Suprapubic skin (tissue), 3 donors: ENCODE measurements around the gene MAPK12.

Experiments used
- POLR2AphosphoS5 ChIP-seq, 3 donors: sonication (generic); formaldehyde crosslinking; IDR thresholded peaks; one replicate each; pipeline ENCODE4 v1.6.1; 2017; ENCODE audit warnings: antibody characterized with exemption in 3 of 3
- TF ChIP-seq, protein P1 (sequence below), 2 donors: fragments of 200-600 bp in 1 of 2; fragments of 450-650 bp in 1 of 2; sonication (generic) in 1 of 2; IDR thresholded peaks; one replicate each; pipeline ENCODE4 v1.5.1; 2016 to 2019; ENCODE audit warnings: antibody characterized with exemption in 2 of 2, mild to moderate bottlenecking in 1 of 2, moderate library complexity in 1 of 2

DNA sequence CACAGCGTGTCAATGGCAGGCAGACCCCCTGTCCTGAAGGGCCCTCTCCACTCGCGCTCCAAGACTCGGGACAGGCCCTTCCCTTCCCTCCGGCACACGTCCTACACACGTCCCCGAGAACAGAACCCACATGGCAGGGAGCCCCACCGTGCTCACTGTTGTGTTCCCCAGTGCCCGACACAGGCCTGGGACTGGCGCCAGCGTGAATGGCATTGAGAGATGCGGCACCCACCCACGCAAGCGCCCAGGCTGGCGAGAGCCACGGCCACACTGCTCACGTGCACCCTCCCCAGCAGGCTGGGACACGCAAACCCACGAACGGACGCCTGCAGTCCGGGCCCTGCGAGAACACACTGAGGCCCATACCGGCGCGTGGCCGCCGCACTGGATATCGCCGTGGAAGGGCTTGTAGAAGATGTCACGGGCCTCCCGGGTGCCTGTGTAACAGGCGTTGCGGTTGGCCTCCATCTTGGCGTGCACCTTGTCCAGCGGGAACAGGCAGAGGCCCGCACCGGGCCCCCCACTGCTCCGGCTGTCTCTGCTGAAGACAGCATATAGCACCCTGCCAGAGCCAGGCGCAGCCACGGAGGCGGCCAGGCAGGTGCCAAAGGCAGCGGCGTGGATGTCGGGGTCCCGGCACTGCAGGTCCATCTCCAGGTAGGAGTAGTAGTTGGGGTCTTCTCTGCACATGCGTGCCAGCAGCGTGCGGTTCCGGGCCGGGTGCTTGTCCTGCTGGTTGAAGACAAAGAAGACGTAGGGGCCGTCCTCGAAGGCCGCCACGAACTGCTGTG, 27.9 kb upstream of the MAPK12 start:
- TF ChIP-seq POLR2AphosphoS5 (IDR thresholded peaks at IDR 0.05) = no peak
- TF ChIP-seq, protein P1, sequence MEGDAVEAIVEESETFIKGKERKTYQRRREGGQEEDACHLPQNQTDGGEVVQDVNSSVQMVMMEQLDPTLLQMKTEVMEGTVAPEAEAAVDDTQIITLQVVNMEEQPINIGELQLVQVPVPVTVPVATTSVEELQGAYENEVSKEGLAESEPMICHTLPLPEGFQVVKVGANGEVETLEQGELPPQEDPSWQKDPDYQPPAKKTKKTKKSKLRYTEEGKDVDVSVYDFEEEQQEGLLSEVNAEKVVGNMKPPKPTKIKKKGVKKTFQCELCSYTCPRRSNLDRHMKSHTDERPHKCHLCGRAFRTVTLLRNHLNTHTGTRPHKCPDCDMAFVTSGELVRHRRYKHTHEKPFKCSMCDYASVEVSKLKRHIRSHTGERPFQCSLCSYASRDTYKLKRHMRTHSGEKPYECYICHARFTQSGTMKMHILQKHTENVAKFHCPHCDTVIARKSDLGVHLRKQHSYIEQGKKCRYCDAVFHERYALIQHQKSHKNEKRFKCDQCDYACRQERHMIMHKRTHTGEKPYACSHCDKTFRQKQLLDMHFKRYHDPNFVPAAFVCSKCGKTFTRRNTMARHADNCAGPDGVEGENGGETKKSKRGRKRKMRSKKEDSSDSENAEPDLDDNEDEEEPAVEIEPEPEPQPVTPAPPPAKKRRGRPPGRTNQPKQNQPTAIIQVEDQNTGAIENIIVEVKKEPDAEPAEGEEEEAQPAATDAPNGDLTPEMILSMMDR (IDR thresholded peaks at IDR 0.05) = no peak
